SK-N-SH (cell line): Measurements from ENCODE around the gene TRPM8.

Experiments used
- EP300 ChIP-seq, 2 experiments: IDR thresholded peaks; 2 replicates each; pipeline versions ENCODE4 v1.4.0 to v1.6.1; 2012; ENCODE audit warnings: borderline replicate concordance in 1 of 2, low read depth in 1 of 2, low read length in 1 of 2
- MEF2A ChIP-seq: IDR thresholded peaks from 2 replicates; pipeline ENCODE4 v1.4.0; 2012; ENCODE audit warnings: low read depth, borderline replicate concordance
- NFIC ChIP-seq: IDR thresholded peaks from 2 replicates; pipeline ENCODE4 v1.4.0; 2012; ENCODE audit warnings: borderline replicate concordance
- TF ChIP-seq, protein P1 (sequence below): IDR thresholded peaks from 2 replicates; pipeline ENCODE4 v1.4.0; 2012; ENCODE audit warnings: low read depth

DNA sequence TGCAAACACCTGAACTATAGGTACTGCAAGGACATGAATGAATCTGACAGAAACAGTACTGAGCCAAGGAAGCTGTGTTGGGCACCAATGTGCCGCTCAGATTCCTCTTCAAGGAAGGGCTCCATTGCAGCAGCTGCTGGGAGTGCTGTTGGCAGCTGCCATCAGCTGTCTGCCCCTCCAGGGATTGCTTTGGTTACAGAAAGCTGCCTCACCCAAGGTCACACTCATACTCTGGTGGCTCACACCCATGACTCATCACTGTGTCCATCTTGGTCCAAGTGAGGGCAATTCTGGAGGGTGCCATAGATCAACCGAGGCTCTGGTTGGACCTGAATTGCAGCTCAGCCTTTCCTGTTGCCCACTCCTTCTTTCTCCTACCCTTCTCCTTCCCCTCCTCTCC lies 24.4 kb upstream of the TRPM8 start:
- TF ChIP-seq MEF2A: no peak
- TF ChIP-seq, protein P1, sequence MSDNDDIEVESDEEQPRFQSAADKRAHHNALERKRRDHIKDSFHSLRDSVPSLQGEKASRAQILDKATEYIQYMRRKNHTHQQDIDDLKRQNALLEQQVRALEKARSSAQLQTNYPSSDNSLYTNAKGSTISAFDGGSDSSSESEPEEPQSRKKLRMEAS: no peak
- no peak for TF ChIP-seq EP300 (IDR thresholded peaks at IDR 0.05; ENCODE audit: borderline replicate concordance in 1 of 2, low read depth in 1 of 2, low read length in 1 of 2)
- TF ChIP-seq NFIC: no peak
